H1 (cell line): ENCODE results near the gene TSPEAR. TPM values are rescaled to one million over a fixed set of nuclear protein-coding genes. Genes with fewer than 3 reads are reported as not detected.

Experiments
- CTCF ChIA-PET: fragments of 300-600 bp; sonication (Branson Sonifier 250); formaldehyde crosslinking; loops from one replicate; lab custom pipeline; 2021; ENCODE audit not compliant: partially characterized antibody; lab: Charles Lee
- POLR2A ChIA-PET: fragments of 300-600 bp; sonication (Branson Sonifier 250); formaldehyde crosslinking; loops from one replicate; lab custom pipeline; 2021; ENCODE audit warnings: inconsistent platforms; ENCODE audit not compliant: partially characterized antibody; lab: Charles Lee
- DNase-seq, 2 experiments: peaks; one replicate each; pipeline versions ENCODE4 v3.0.0 to v3.0.0-alpha.2; 2010 to 2022; ENCODE audit warnings: low spot score in 2 of 2, low read depth in 1 of 2, mixed read lengths in 1 of 2
- FAIRE-seq: peaks from 2 replicates; lab custom pipeline; 2011; peaks lifted over from hg19 to GRCh38; lab: Jason Lieb, UNC
- H2AFZ ChIP-seq: 2 replicates; pipeline ENCODE4 v1.8.1; 2012; ENCODE audit warnings: low read length, inconsistent platforms
- H2AK5ac ChIP-seq: 2 replicates; pipeline ENCODE4 v1.6.1; 2013; ENCODE audit warnings: low read depth, low read length
- H2BK120ac ChIP-seq: replicated peaks from 2 replicates; pipeline ENCODE3; 2013; ENCODE audit warnings: low read depth, low read length, inconsistent platforms
- H2BK12ac ChIP-seq: 2 replicates; pipeline ENCODE4 v1.6.1; 2013; ENCODE audit warnings: low read depth, low read length
- H2BK15ac ChIP-seq: 2 replicates; pipeline ENCODE4 v1.6.1; 2013; ENCODE audit warnings: low read length
- H2BK20ac ChIP-seq: 2 replicates; pipeline ENCODE4 v1.6.1; 2013; ENCODE audit warnings: low read length
- H2BK5ac ChIP-seq: 2 replicates; pipeline ENCODE4 v1.6.1; 2013; ENCODE audit warnings: low read depth, low read length
- H3K14ac ChIP-seq: 2 replicates; pipeline ENCODE4 v1.6.1; 2013; ENCODE audit warnings: inconsistent platforms; ENCODE audit not compliant: insufficient read length
- H3K18ac ChIP-seq: 2 replicates; pipeline ENCODE4 v1.6.1; 2013; ENCODE audit warnings: low read length; ENCODE audit errors: extremely low read depth
- H3K23ac ChIP-seq: 2 replicates; pipeline ENCODE4 v1.6.1; 2013; ENCODE audit warnings: inconsistent platforms; ENCODE audit not compliant: insufficient read length
- H3K23me2 ChIP-seq: 2 replicates; pipeline ENCODE4 v1.6.1; 2013; ENCODE audit warnings: low read depth, low read length
- H3K27ac ChIP-seq: 2 replicates; pipeline ENCODE4 v1.6.1; 2011; ENCODE audit warnings: low read depth, low read length, inconsistent platforms
- H3K27me3 ChIP-seq, 4 experiments: replicated peaks in 1 of 4; 1 replicate in 1 of 4; 2 replicates in 3 of 4; pipeline versions ENCODE4 v1.6.1 to v1.8.1; 2011 to 2013; ENCODE audit warnings: low read length in 3 of 4, mild to moderate bottlenecking in 3 of 4, inconsistent platforms in 2 of 4, mixed read lengths in 2 of 4, moderate library complexity in 1 of 4; ENCODE audit not compliant: control insufficient read depth in 3 of 4, insufficient read depth in 3 of 4; ENCODE audit errors: extremely low read depth in 1 of 4
- H3K36me3 ChIP-seq, 4 experiments: 2 replicates each; pipeline versions ENCODE4 v1.6.1 to v1.8.1; 2011 to 2013; ENCODE audit warnings: mild to moderate bottlenecking in 4 of 4, low read length in 3 of 4, moderate library complexity in 2 of 4, control low read depth in 1 of 4, inconsistent platforms in 1 of 4; ENCODE audit not compliant: insufficient read depth in 4 of 4, control insufficient read depth in 2 of 4
- H3K4ac ChIP-seq: replicated peaks from 2 replicates; pipeline ENCODE3; 2013; ENCODE audit warnings: low read length, low read depth, mixed read lengths, inconsistent platforms; ENCODE audit not compliant: insufficient read length
- H3K4me1 ChIP-seq, 4 experiments: replicated peaks in 1 of 4; 1 replicate in 1 of 4; 2 replicates in 3 of 4; pipeline versions ENCODE4 v1.6.1 to v1.8.1; 2011 to 2013; ENCODE audit warnings: low read length in 3 of 4, inconsistent platforms in 2 of 4, mixed read lengths in 1 of 4; ENCODE audit not compliant: insufficient read depth in 4 of 4, control insufficient read depth in 3 of 4
- H3K4me2 ChIP-seq, 2 experiments: 2 replicates each; pipeline versions ENCODE4 v1.6.1 to v1.8.1; 2011 to 2013; ENCODE audit warnings: low read depth in 2 of 2, low read length in 2 of 2, control low read depth in 1 of 2, inconsistent platforms in 1 of 2, mild to moderate bottlenecking in 1 of 2; ENCODE audit not compliant: insufficient read depth in 1 of 2
- H3K4me3 ChIP-seq, 4 experiments: fragments of 200-600, 300-600 bp in 1 of 4; sonication (generic), shearing (Covaris generic), sonication (Bioruptor Twin) in 1 of 4; 2 replicates each; pipeline versions ENCODE4 v1.5.1 to v1.8.1; 2011 to 2016; ENCODE audit warnings: low read length in 4 of 4, low read depth in 3 of 4, control low read depth in 2 of 4, inconsistent platforms in 2 of 4, mild to moderate bottlenecking in 2 of 4, mixed read lengths in 1 of 4, moderate library complexity in 1 of 4; ENCODE audit not compliant: insufficient read depth in 2 of 4; ENCODE audit errors: extremely low read depth in 1 of 4
- H3K56ac ChIP-seq: replicated peaks from 2 replicates; pipeline ENCODE3; 2013; ENCODE audit warnings: low read depth, mild to moderate bottlenecking, mixed read lengths, low read length, inconsistent platforms; ENCODE audit not compliant: insufficient read length
- H3K79me1 ChIP-seq: 2 replicates; pipeline ENCODE4 v1.6.1; 2013; ENCODE audit warnings: low read depth, low read length, control low read depth
- H3K79me2 ChIP-seq, 2 experiments: 2 replicates each; pipeline versions ENCODE4 v1.6.1 to v1.8.1; 2012 to 2013; ENCODE audit warnings: low read length in 2 of 2, mild to moderate bottlenecking in 2 of 2, inconsistent platforms in 1 of 2; ENCODE audit not compliant: insufficient read depth in 2 of 2, control insufficient read depth in 1 of 2
- H3K9ac ChIP-seq, 4 experiments: replicated peaks in 1 of 4; 1 replicate in 1 of 4; 2 replicates in 3 of 4; pipeline versions ENCODE4 v1.6.1 to v1.8.1; 2011 to 2013; ENCODE audit warnings: low read depth in 3 of 4, low read length in 3 of 4, control low read depth in 2 of 4, mild to moderate bottlenecking in 2 of 4, moderate library complexity in 2 of 4, inconsistent platforms in 1 of 4; ENCODE audit errors: extremely low read depth in 1 of 4
- H3K9me3 ChIP-seq, 2 experiments: 2 replicates each; pipeline versions ENCODE4 v1.6.1 to v1.8.1; 2012 to 2013; ENCODE audit warnings: mild to moderate bottlenecking in 2 of 2, moderate library complexity in 2 of 2, control low read depth in 1 of 2, inconsistent platforms in 1 of 2, low read depth in 1 of 2, low read length in 1 of 2, mixed read lengths in 1 of 2; ENCODE audit not compliant: insufficient read depth in 2 of 2
- H4K20me1 ChIP-seq, 2 experiments: replicated peaks in 1 of 2; 2 replicates each; pipeline versions ENCODE3 to v1.8.1; 2011 to 2013; ENCODE audit warnings: inconsistent platforms in 2 of 2, low read length in 2 of 2, mild to moderate bottlenecking in 1 of 2; ENCODE audit not compliant: insufficient read depth in 2 of 2, control insufficient read depth in 1 of 2
- H4K5ac ChIP-seq: 2 replicates; pipeline ENCODE4 v1.6.1; 2013; ENCODE audit warnings: low read length, low read depth, mixed read lengths, inconsistent platforms; ENCODE audit not compliant: insufficient read length
- H4K8ac ChIP-seq: 2 replicates; pipeline ENCODE4 v1.8.0; 2013; ENCODE audit warnings: mild to moderate bottlenecking, moderate library complexity, low read length, inconsistent platforms; ENCODE audit not compliant: insufficient read depth; ENCODE audit errors: extremely low read depth
- H4K91ac ChIP-seq: replicated peaks from 2 replicates; pipeline ENCODE3; 2013; ENCODE audit warnings: low read length, mixed read lengths, inconsistent platforms; ENCODE audit not compliant: insufficient read length
- GTF2F1 ChIP-seq: IDR thresholded peaks from 2 replicates; pipeline ENCODE4 v1.6.1; 2012; ENCODE audit warnings: low read depth, low read length, improper control_type of control experiment, borderline replicate concordance
- JUN ChIP-seq: IDR thresholded peaks from 2 replicates; pipeline ENCODE4 v1.6.1; 2011; ENCODE audit warnings: low read depth, mild to moderate bottlenecking, improper control_type of control experiment, low read length
- KDM5A ChIP-seq: fragments of 200-600 bp; IDR thresholded peaks from 2 replicates; pipeline ENCODE4 v1.7.1; 2012; ENCODE audit warnings: mild to moderate bottlenecking, low read length, inconsistent platforms, mixed read lengths
- WGBS, 2 experiments: shearing (Covaris generic) in 1 of 2; methylation state at CpG; one replicate each; pipeline versions ENCODE4 v1.1.6 to v1.1.7; 2013 to 2015; ENCODE audit warnings: low lambda C conversion rate in 2 of 2, mixed read lengths in 2 of 2, inconsistent platforms in 1 of 2, low coverage in 1 of 2, missing lambda C conversion rate in 1 of 2; ENCODE audit not compliant: insufficient replicate concordance in 2 of 2, insufficient coverage in 1 of 2, insufficient read length in 1 of 2; ENCODE audit errors: extremely low coverage in 1 of 2, missing lambda C conversion rate in 1 of 2; 5-methylcytosine and 5-hydroxymethylcytosine counted together
- polyA plus RNA-seq, 7 experiments: library from polyadenylated mRNA; depleted of rRNA in 3 of 7; stranded (reverse) in 5 of 7; unstranded in 2 of 7; fragments of >200 nt in 5 of 7; fragments of 200-250 nt in 2 of 7; gene quantifications; 1 replicate in 5 of 7; 2 replicates in 1 of 7; 4 replicates in 1 of 7; pipeline versions ENCODE4 v1.2.1 to v1.2.3, GENCODE V29; 2011 to 2013; ENCODE audit warnings: missing spikeins in 2 of 7, mixed read lengths in 2 of 7
- total RNA-seq: library from RNA; stranded (reverse); fragmentation: NEBNext Ultra II Directional; extraction: Animal tissue kit (Norgen Biotek cat#: 25700); gene quantifications from 2 replicates; pipeline ENCODE4 v1.2.1, GENCODE V29; 2021

Gene TSPEAR
- total and polyA plus RNA-seq, 2 of the 8 experiments (the other 6 are each of a cell fraction or from before 2014, with no cell fraction given) = 0.58 to 0.89 TPM

GRCh38 chr21:44656868-44657267, 54.5 kb downstream of the TSPEAR start:
- FAIRE-seq (no peak), DNase-seq (no peak)
- Histone ChIP-seq H4K5ac (no peak overlapping the region), H4K91ac (no peak overlapping the region), H3K4me3 (no peak overlapping the region), H3K27ac (no peak overlapping the region), H3K79me1 (no peaks in the 10 kb centered on the region), H3K23me2 (no peaks in the 10 kb centered on the region), H3K56ac (no peak overlapping the region), H3K27me3 (peaks cover 0 to 2% (median 0%) of the 10 kb centered on the region in 4 experiments; a peak in 1 of 7 replicates), H3K4me2 (no peak overlapping the region), H2BK12ac (no peak overlapping the region), H2AK5ac (no peak overlapping the region), H3K18ac (no peak overlapping the region), H2AFZ (no peak overlapping the region), H3K4ac (no peak overlapping the region), H3K79me2 (no peaks in the 10 kb centered on the region), H3K9me3 (peaks cover 0 to 4% of the 10 kb centered on the region in 2 experiments; a peak in 2 of 4 replicates), H3K4me1 (peaks cover 0 to 9% (median 3%) of the 10 kb centered on the region in 4 experiments; a peak in 5 of 7 replicates), H4K8ac (no peak overlapping the region), H2BK15ac (no peak overlapping the region), H3K14ac (no peak overlapping the region), H4K20me1 (no peaks in the 10 kb centered on the region), H2BK5ac (no peak overlapping the region), H3K23ac (no peak overlapping the region), H3K9ac (no peak overlapping the region), H2BK120ac (no peak overlapping the region), H3K36me3 (no peaks in the 10 kb centered on the region), H2BK20ac (no peak overlapping the region)
- TF ChIP-seq KDM5A (no peak), GTF2F1 (no peak), JUN (no peak)
- WGBS, 2 experiments = 78% methylated on average over 1 of the region's 1 CpG; no CpG with 5 or more reads in 1 of the 2 experiments
- POLR2A ChIA-PET = no interaction called here
- CTCF ChIA-PET = no interaction called here
